K562 (cell line): ENCODE measurements around the gene TMEM203. TPM values are rescaled to one million over a fixed set of nuclear protein-coding genes. Genes with fewer than 3 reads are reported as not detected.
A peak's percentile ranks its signal among the peaks of the same experiment; 100 is the strongest.

Experiments used
- ATAC-seq: fragments of 200-7000 bp; cut with Tn5 transposase; 3 replicates; pipeline ENCODE4 v1.9.1; 2020; ENCODE audit warnings: moderate library complexity
- BruUV-seq: library from RNA; stranded (reverse); fragments of 400-500 nt; replicated peaks from 2 replicates; lab custom pipeline; 2021; lab: Mats Ljungman, UMichigan
- CTCF ChIA-PET: fragments of 300-600 bp; formaldehyde crosslinking; extraction: SDS; loops from one replicate; lab custom pipeline; 2021; ENCODE audit warnings: low intra/inter-chr PET ratio; lab: Yijun Ruan, JAX
- POLR2A ChIA-PET: fragments of 300-600, 350-650 bp; sonication (Branson Sonifier 250); formaldehyde crosslinking; extraction: SDS; loops from one replicate; lab custom pipeline; 2021; ENCODE audit warnings: antibody characterized with exemption, inconsistent platforms; lab: Yijun Ruan, JAX
- DNase-seq, 4 experiments: peaks; one replicate each; pipeline versions ENCODE4 v3.0.0 to v3.0.0-alpha.2; 2011 to 2018; ENCODE audit warnings: low spot score in 3 of 4, mixed read lengths in 3 of 4; ENCODE audit errors: extremely low read depth in 1 of 4
- FAIRE-seq: peaks from 2 replicates; lab custom pipeline; 2011; peaks lifted over from hg19 to GRCh38; lab: Jason Lieb, UNC
- H2AFZ ChIP-seq: 2 replicates; pipeline ENCODE4 v1.6.0; 2011; ENCODE audit warnings: low read depth, low read length, control low read depth, inconsistent platforms
- H3K27ac ChIP-seq: fragments of 200-600 bp; 3 replicates; pipeline ENCODE4 v1.8.0; 2011; ENCODE audit warnings: low read depth, mild to moderate bottlenecking, control low read depth, inconsistent platforms, low read length, moderate library complexity, mixed read lengths; ENCODE audit errors: extremely low read depth
- H3K27me3 ChIP-seq, 2 experiments: fragments of 300-600 bp in 1 of 2; 2 replicates in 1 of 2; 3 replicates in 1 of 2; pipeline versions ENCODE4 v1.6.0 to v1.8.0; 2011; ENCODE audit warnings: inconsistent platforms in 2 of 2, low read length in 2 of 2, mild to moderate bottlenecking in 1 of 2, mixed read lengths in 1 of 2, moderate library complexity in 1 of 2; ENCODE audit not compliant: control insufficient read depth in 2 of 2, insufficient read depth in 2 of 2
- H3K36me3 ChIP-seq: fragments of 300-600 bp; 3 replicates; pipeline ENCODE4 v1.8.0; 2011; ENCODE audit warnings: mild to moderate bottlenecking, low read length, inconsistent platforms; ENCODE audit not compliant: control insufficient read depth, insufficient read depth
- H3K4me1 ChIP-seq, 2 experiments: fragments of 200-600 bp in 1 of 2; replicated peaks in 1 of 2; 2 replicates in 1 of 2; 3 replicates in 1 of 2; pipeline versions ENCODE4 v1.5.1 to v1.8.0; 2011; ENCODE audit warnings: inconsistent platforms in 2 of 2, low read length in 2 of 2, mild to moderate bottlenecking in 1 of 2, mixed read lengths in 1 of 2, moderate library complexity in 1 of 2; ENCODE audit not compliant: control insufficient read depth in 2 of 2, insufficient read depth in 2 of 2
- H3K4me2 ChIP-seq: 2 replicates; pipeline ENCODE4 v1.6.1; 2011; ENCODE audit warnings: low read length, control low read depth, inconsistent platforms, mixed read lengths; ENCODE audit not compliant: insufficient read depth
- H3K4me3 ChIP-seq: fragments of 200-600 bp; sonication (generic), shearing (Covaris generic); 2 replicates; pipeline ENCODE4 v1.5.1; 2016; ENCODE audit warnings: control low read depth, inconsistent platforms
- H3K79me2 ChIP-seq: fragments of 200-600 bp; 3 replicates; pipeline ENCODE4 v1.8.0; 2011; ENCODE audit warnings: low read length, inconsistent platforms; ENCODE audit not compliant: control insufficient read depth, insufficient read depth
- H3K9ac ChIP-seq, 2 experiments: 2 replicates each; pipeline versions ENCODE4 v1.6.0 to v1.6.1; 2011; ENCODE audit warnings: low read depth in 2 of 2, low read length in 2 of 2, control low read depth in 1 of 2, inconsistent platforms in 1 of 2, mild to moderate bottlenecking in 1 of 2, mixed read lengths in 1 of 2; ENCODE audit not compliant: insufficient read depth in 1 of 2
- H3K9me1 ChIP-seq: one replicate; pipeline ENCODE4 v1.6.0; 2011; ENCODE audit warnings: inconsistent platforms, mild to moderate bottlenecking, low read length, moderate library complexity; ENCODE audit not compliant: control insufficient read depth, insufficient read depth
- H3K9me3 ChIP-seq: replicated peaks from 2 replicates; pipeline ENCODE4 v1.5.1; 2011; ENCODE audit warnings: low read depth, low read length, inconsistent platforms; ENCODE audit not compliant: control insufficient read depth, insufficient read depth
- H4K20me1 ChIP-seq: replicated peaks from 2 replicates; pipeline ENCODE4 v1.6.1; 2011; ENCODE audit warnings: low read length, inconsistent platforms, mixed read lengths; ENCODE audit not compliant: control insufficient read depth, insufficient read depth
- ETV5 ChIP-seq: sonication (generic); formaldehyde crosslinking; IDR thresholded peaks from 2 replicates; pipeline ENCODE4 v1.4.0; 2020; ENCODE audit warnings: low read depth, mild to moderate bottlenecking, missing genetic modification reagents
- HNRNPL ChIP-seq: fragments of 200-400 bp; formaldehyde crosslinking; IDR thresholded peaks from 2 replicates; pipeline ENCODE4 v1.6.1; 2017; ENCODE audit warnings: low read depth, mild to moderate bottlenecking, low read length
- OTX1 ChIP-seq: fragments of 450-650 bp; formaldehyde crosslinking; IDR thresholded peaks from 2 replicates; pipeline ENCODE4 v1.4.0; 2022; ENCODE audit warnings: mild to moderate bottlenecking
- POLR2G ChIP-seq: fragments of 200-400 bp; formaldehyde crosslinking; IDR thresholded peaks from 2 replicates; pipeline ENCODE4 v1.6.1; 2017; ENCODE audit warnings: low read depth, mild to moderate bottlenecking, antibody characterized with exemption, low read length, moderate library complexity
- RBFOX2 ChIP-seq: fragments of 200-400 bp; formaldehyde crosslinking; IDR thresholded peaks from 2 replicates; pipeline ENCODE4 v1.6.1; 2017; ENCODE audit warnings: low read depth, mild to moderate bottlenecking, low read length, moderate library complexity
- TAF7 ChIP-seq: fragments of 450-650 bp; IDR thresholded peaks from 2 replicates; pipeline ENCODE4 v1.6.1; 2016; ENCODE audit warnings: missing genetic modification characterization, missing compliant biosample characterization
- WGBS: fragments of 100-300 bp; shearing (Covaris generic); methylation state at CpG from one replicate; pipeline ENCODE4 v1.1.6; 2016; ENCODE audit warnings: low coverage, mixed read lengths; ENCODE audit not compliant: insufficient coverage; ENCODE audit errors: missing lambda C conversion rate; 5-methylcytosine and 5-hydroxymethylcytosine counted together
- in situ Hi-C: fragments of 300-500 bp; cut with MboI; formaldehyde crosslinking; loops from 4 replicates; pipeline ENCODE4 v1.15.0; 2018; ENCODE audit warnings: inconsistent platforms, mixed read lengths
- intact Hi-C: fragments of 100-400 bp; cut with micrococcal nuclease; formaldehyde crosslinking; loops from 2 replicates; pipeline ENCODE4 v1.14.2; 2022
- polyA plus RNA-seq, 8 experiments: library from polyadenylated mRNA; depleted of rRNA in 4 of 8; stranded (reverse) in 5 of 8; unstranded in 3 of 8; fragments of >200 nt; fragmentation: Nextera tagmentation in 2 of 8; fragmentation: Illumina TruSeq in 1 of 8; extraction: Ambion mirVana in 2 of 8; extraction: Trizol in 1 of 8; gene quantifications; 2 replicates each; pipeline versions ENCODE4 v1.2.1 to v1.2.3, GENCODE V29; 2011 to 2014; ENCODE audit warnings: inconsistent platforms in 1 of 8, missing spikeins in 1 of 8
- total RNA-seq, 7 experiments: library from RNA; depleted of rRNA in 6 of 7; stranded (reverse); fragments of >200 nt in 6 of 7; fragmentation: Illumina TruSeq in 2 of 7; extraction: Trizol in 2 of 7; gene quantifications; 2 replicates each; pipeline versions ENCODE4 v1.2.1 to v1.2.3, GENCODE V29; 2011 to 2021; ENCODE audit warnings: low replicate concordance in 1 of 7

TMEM203 gene
- total and polyA plus RNA-seq, 9 of the 15 experiments (the other 6 are each of a cell fraction or from before 2014, with no cell fraction given), result 8.8 to 59.5 (median 37.6) TPM

DNA sequence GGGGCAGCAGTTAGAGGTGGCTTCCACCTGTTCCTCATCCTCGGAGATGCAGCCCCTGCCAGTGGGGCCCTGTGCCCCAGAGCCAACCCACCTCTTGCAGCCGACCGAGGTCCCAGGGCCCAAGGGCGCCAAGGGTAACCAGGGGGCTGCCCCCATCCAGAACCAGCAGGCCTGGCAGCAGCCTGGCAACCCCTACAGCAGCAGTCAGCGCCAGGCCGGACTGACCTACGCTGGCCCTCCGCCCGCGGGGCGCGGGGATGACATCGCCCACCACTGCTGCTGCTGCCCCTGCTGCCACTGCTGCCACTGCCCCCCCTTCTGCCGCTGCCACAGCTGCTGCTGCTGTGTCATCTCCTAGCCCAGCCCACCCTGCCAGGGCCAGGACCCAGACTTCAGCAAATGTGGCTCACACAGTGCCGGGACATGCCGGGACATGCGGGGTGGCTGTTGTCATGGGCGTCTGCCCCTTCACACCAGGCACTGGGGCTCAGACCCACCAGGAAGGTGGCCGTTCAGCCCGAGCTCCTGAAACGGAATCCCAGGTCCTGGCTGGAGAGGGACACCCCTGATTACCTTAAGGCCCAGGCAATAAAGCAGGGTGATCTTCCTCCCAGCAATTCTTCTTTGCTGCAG is 20.4 kb upstream of the TMEM203 start:
- Histone ChIP-seq H3K79me2 (no peaks in the 10 kb centered on the region), H4K20me1 (no peaks in the 10 kb centered on the region), H2AFZ (no peak overlapping the region), H3K9me1 (no peaks in the 10 kb centered on the region), H3K4me1 (peaks cover 21 to 95% of the 10 kb centered on the region in 2 experiments), H3K27ac (no peak overlapping the region), H3K4me3 (no peak overlapping the region), H3K9ac (peak overlapping the region in 1 of 2 experiments; percentile 81; a peak in 2 of 4 replicates), H3K27me3 (no peaks in the 10 kb centered on the region), H3K9me3 (no peaks in the 10 kb centered on the region), H3K36me3 (no peaks in the 10 kb centered on the region), H3K4me2 (no peak overlapping the region)
- ChIA-PET CTCF (interaction anchor here (0.6 kb wide), 1 partner anchor 48 kb away, joined by 3 read pairs; no protein-coding TSS in a partner anchor), POLR2A (interaction anchor here (0.5 to 1.4 kb wide), 3 partner anchors 15 to 690 kb away, joined by 3 to 5 read pairs (median 4); partner anchors contain the start of gene TUBB4B)
- in situ Hi-C loops, result loop anchor here (5.0 to 25.0 kb wide), 3 partner anchors 39 to 439 kb away; partner anchors contain the start of genes ANAPC2, CCDC183, SSNA1 and TMEM141
- FAIRE-seq (no peak), DNase-seq (no peak), ATAC-seq (no peak)
- no TSS peak for BruUV-seq
- intact Hi-C loops, result loop anchor here (2.0 kb wide), 2 partner anchors 107 to 175 kb away; no protein-coding TSS in a partner anchor
- 0 out of 2 replicates have a peak, but pooled peaks have one; percentile 44 for TF ChIP-seq OTX1 (CRISPR knock-in tag)
- 0 out of 2 replicates have a peak, but pooled peaks have one; percentile 23 for TF ChIP-seq RBFOX2
- TF ChIP-seq TAF7, result no peak
- peak; percentile 73; the same call in 1 of the 2 replicates for TF ChIP-seq HNRNPL
- no peak for TF ChIP-seq ETV5 (CRISPR knock-in tag)
- TF ChIP-seq POLR2G, result peak; percentile 49; the same call in 1 of the 2 replicates
- WGBS, result 62% methylated on average over 20 of the region's 21 CpGs
